GM03348 (cell line): Measurements from ENCODE around the gene WDR53.
A peak's percentile ranks its signal among the peaks of the same experiment; 100 is the strongest.
"Not testable (repeated sequence)": the region's sequence is repeated elsewhere in the genome, so short reads cannot be mapped to it uniquely, and the experiment has no call there.

Experiments used
- DNase-seq: peaks from one replicate; pipeline ENCODE4 v3.0.0; 2012; ENCODE audit warnings: low spot score

Gene WDR53

DNA sequence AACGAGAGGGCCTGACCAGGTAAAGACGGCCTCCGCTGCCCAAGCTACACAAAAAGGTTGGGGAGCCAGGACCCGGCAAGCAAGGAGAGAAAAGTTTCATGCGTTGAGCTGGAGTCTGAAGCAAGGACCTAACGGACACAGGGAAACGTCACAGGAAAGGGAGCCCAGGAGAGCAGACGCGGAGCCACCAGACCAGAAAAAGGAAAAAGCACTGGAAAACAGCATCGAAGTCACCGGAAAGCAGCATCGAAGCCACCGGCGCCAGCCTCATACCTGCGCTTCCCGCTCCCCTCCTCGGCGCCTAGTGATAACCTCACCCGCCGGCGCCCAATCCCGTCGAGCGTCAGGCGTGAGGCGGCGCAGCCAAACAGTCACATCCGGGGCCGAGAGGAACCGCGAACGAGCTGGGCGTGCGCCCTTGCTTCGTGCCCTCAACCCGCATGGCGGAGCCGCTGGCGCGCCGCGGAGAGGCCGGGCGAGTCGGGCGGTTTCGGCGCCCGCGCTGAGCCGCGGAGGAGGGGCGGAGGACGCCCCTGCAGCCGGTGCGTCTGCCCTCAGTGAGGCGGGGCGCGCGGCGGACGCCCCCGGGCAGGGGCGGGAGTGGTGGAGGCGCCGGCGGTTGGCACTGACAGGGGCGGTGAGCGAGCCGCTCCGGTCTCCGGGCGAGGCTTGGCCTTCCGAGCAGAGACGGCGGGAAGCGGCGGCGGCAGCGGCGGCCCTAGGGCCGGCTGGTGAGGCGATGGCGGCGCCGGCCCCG, at the start of gene WDR53, which contains the start of gene FBXO45:
Gene WDR53, minus strand, starts transcription at position 309 of the 757 bp plus-strand sequence. CDS start 7,079 bp downstream, outside the sequence.
Gene FBXO45, plus strand, starts transcription at position 415 of the 757 bp plus-strand sequence. Its CDS starts 325 bp downstream, at position 740.
- DNase-seq = peak; percentile 98

DNA sequence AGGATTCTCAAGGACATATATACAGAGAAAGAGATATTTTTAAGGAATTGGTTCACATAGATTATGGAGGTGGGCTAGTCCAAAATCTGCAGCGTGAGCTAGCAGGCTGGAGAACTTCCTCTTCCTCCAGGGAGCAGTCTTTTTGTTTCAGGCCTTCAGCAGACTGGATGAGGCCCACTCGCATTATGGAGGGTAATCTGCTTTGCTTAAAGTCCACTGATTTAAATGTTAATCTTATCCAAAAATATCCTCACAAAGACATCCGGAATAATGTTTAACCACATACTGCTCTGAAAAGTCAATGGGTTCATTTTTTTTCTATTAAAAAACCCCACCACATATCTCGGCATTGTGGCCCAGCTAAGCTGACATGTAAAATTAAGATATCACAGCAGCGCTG, 48.9 kb upstream of the WDR53 start:
- DNase-seq = no peak

DNA sequence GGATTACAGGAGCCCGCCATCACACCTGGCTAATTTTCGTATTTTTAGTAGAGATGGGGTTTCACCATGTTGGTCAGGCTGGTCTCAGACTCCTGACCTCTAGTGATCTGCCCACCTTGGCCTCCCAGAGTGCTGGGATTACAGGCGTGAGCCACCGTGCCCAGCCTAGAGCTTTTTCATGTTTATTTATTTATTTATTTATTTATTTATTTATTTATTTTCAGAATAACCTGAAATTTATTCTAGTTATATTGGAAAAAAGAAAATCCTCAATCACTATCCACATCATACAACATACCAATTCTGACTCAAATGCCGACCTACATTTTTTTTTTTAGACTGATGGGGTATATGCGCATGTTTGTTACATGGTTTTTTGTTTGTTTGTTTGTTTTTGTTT, 46.9 kb upstream of the WDR53 start:
- not testable (repeated sequence) for DNase-seq

DNA sequence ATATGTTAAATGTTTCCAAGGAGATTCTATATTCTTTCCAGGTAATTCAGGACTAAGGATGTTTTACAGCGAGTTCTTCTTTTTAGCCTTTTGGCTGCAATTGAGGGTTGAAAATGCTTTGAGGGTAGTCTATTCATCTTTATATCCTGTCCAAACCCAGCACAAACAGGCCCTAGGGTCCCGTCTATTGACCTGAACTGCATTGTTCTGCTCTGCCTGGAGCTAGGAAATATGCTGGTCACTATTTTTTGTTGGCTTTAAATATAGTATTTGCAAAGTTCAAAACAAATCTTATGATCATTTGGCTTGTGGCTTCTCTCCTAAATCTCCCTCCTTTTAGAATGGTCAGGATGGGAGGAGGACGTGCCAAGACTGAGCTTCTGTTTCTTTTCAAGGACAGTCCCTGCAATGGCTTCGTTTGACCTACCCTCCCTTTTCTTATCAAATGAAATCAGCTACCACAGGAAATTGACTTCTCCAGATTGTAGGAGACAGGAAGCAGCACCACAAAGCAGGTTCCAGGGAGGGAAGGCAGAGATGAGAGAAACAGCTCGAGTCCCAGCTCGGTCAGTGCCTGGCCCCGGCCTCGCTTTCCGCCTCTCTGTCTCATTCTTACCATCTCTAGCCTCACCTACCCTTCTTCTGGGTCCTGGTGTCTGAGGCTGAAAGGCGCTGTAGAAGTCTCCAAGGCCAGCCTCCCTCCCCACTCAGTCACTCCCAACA, 43.6 kb upstream of the WDR53 start:
- no peak for DNase-seq

DNA sequence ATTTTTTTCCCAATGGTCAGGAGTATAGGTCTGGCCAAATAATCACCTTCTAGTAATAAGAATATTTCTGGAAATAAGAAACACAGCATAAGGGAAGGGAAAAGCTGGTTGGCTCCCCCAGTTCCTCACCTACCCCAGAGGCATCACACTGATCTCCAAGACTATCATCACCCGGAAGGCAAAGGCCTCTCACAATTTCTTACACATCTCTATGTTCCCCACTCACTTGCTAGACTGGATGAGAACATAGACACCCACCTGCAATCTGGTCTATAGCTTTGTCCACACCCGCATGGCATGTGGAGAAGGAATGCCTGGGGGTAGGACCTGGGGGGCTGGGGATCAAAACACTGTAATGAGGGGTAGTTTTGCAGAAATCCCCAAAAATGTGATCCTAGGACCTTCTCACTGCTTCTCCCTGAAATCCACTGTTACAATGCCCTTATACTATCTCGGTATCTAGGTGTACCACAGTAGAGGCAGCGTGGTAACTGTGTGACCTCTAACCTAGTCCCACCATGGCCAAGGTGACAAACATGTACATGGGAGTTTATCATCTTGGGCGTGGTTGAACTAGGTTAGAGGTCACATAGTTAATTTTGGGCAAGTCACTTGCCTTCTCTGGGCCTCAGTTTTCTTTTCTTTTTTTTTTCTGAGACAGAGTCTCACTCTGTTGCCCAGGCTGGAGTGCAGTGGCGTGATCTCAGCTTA, 41.6 kb upstream of the WDR53 start:
- no peak for DNase-seq

GRCh38 chr3:196609343-196609775, 41.0 kb upstream of the WDR53 start:
- peak; percentile 94 for DNase-seq

DNA sequence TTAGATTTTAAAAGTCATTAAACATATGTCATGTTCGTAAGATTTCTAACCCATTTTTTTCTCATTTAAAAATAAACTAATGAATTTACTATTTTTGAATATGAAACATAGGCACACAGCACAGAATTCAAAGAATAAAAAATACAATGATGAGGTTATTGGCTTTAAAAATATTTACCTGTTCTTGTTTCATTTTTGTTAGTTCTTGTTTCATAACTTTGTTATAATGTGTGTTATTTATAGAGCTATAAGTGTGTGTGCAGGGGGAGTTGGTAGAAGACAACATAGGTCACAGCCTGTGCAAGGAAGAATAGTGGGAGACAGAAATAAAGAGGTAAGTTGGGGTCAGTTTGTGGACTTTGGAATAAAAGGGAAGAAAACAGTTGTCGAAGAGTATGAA, 40.3 kb upstream of the WDR53 start:
- DNase-seq = no peak

- no peak for DNase-seq
Observed at GRCh38 chr3:196604548-196604947, 36.2 kb upstream of the WDR53 start.

GRCh38 chr3:196603683-196604082, 35.3 kb upstream of the WDR53 start:
- no peak for DNase-seq

GRCh38 chr3:196602673-196603072, 34.3 kb upstream of the WDR53 start:
- DNase-seq = no peak

- no peak for DNase-seq
Observed at GRCh38 chr3:196600359-196600758, 32.0 kb upstream of the WDR53 start.

DNA sequence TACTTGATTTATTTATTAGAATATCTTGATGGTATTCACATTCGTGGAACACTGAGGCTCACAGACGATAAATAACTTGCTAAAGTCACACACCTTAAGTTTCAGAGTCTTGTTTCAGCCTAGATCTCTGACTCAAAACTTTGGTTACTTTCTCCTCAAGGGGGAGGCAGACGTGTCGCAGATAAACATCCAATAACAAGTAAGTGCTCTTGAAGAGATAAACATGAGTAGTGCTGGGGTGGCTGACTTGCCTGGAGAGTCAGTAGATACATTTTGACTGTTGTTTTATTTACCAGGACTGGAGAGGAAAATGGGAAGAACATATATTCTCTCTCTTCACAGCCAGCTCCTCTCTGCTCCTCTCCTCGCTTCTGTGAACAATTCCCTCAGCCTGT, 31.4 kb upstream of the WDR53 start:
- DNase-seq = no peak

DNA sequence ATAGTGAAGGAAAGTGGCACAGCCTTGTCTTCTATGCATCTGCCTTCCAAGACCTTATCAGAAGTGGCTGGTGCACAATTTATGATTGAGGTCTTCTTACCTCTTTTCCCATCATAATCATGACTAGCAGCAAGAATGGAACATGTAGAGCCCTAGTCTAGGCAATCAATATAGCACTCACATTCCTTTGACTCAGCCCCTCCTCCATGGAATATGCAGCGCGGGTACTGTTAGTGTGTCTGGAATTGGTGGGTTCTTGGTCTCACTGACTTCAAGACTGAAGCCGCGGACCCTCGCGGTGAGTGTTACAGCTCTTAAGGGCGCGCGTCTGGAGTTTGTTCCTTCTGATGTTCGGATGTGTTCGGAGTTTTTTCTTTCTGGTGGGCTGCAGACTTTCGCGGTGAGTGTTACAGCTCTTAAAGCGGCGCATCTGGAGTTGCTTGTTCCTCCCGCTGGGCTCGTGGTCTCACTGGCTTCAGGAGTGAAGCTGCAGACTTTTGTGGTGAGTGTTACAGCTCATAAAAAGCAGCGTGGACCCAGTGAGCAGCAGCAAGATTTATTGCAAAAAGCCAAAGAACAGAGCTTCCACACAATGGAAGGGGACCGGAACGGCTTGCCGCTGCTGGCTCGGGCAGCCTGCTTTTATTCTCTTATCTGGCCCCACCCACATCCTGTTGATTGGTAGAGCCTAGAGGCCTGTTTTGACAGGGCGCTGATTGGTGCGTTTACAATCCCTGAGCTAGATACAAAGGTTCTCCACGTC, 29.8 kb upstream of the WDR53 start:
- DNase-seq = peak; percentile 24

GRCh38 chr3:196596355-196596754, 28.0 kb upstream of the WDR53 start:
- DNase-seq = no peak

GRCh38 chr3:196590279-196590678, 21.9 kb upstream of the WDR53 start:
- DNase-seq = no peak

GRCh38 chr3:196585044-196585757, 16.8 kb upstream of the WDR53 start:
- no peak for DNase-seq

DNA sequence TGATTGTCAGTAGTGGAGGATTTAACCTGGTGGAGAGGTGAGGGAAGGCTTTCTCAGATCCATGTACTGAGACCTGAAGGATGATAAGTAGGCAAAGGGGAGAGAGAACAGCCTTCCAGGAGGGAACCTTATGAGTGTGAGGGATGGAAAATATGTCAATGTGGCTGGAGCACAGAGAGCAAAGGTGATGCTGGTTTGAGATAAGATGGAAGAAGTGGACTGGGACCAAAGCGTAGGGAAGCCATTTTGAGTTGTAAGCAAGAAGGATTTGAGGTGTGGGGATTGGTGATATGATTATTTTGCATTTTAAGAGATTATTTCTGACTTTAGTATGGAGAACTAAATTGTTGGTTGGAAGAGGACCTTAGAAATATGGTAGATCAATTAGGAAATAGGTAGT, 4.0 kb upstream of the WDR53 start:
- DNase-seq = no peak

GRCh38 chr3:196570332-196570731, 2.0 kb upstream of the WDR53 start:
- DNase-seq = not testable (repeated sequence)

DNA sequence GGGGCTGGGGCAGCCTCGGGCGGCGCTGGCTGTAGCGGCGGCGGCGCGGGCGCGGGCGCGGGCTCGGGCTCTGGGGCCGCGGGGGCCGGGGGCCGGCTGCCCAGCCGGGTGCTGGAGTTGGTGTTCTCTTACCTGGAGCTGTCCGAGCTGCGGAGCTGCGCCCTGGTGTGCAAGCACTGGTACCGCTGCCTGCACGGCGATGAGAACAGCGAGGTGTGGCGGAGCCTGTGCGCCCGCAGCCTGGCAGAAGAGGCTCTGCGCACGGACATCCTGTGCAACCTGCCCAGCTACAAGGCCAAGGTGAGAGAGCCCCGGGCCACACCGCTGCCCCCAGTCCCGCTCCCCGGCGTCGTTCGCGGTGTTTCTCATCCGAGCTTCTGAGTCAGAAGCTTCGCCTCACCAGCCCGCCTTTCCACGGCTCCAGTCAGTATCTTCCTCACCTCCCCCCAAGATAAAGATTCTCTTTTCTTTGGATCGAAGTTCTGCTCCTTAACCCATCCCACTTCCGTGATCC, 706 bp upstream of the WDR53 start:
- peak; percentile 50 for DNase-seq

DNA sequence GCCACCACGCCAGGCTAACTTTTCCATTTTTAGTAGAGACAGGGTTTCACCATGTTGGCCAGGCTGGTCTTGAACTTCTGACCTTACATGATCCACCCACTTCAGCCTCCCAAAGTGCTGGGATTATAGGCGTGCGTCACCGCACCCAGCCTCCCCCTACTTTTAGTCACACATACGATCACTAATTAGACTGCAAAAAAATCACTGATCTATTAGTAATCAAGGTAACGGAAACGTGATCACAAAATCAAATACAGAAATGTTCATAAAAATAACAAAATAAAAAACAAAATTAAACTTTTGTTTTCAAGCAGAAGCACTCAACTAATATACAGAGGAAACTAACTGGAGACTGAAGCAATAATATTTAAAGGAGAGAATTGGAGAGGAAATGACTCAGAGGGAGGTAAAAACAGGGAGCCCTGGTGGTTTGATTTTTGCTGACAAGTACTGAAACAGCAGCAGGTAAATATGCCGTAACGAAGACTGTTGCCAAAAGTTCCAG, 4.6 kb downstream of the WDR53 start:
- DNase-seq = no peak

GRCh38 chr3:196559826-196560225, 8.5 kb downstream of the WDR53 start:
- no peak for DNase-seq
